HUES64 (cell line): ENCODE data around the gene APOL6. TPM values are rescaled to one million over a fixed set of nuclear protein-coding genes. Genes with fewer than 3 reads are reported as not detected.

Experiments
- H3K27ac ChIP-seq: 2 replicates; pipeline ENCODE4 v1.7.0; 2013; ENCODE audit warnings: low read depth, low read length, inconsistent platforms
- H3K27me3 ChIP-seq: 2 replicates; pipeline ENCODE4 v1.6.1; 2013; ENCODE audit warnings: mild to moderate bottlenecking, low read length; ENCODE audit not compliant: insufficient read depth
- H3K36me3 ChIP-seq: 2 replicates; pipeline ENCODE4 v1.6.1; 2013; ENCODE audit warnings: mild to moderate bottlenecking, low read length; ENCODE audit not compliant: insufficient read depth
- H3K4me1 ChIP-seq: 2 replicates; pipeline ENCODE4 v1.6.1; 2013; ENCODE audit warnings: mild to moderate bottlenecking, low read length, moderate library complexity; ENCODE audit not compliant: insufficient read depth
- H3K4me3 ChIP-seq: 2 replicates; pipeline ENCODE4 v1.5.1; 2013; ENCODE audit warnings: mild to moderate bottlenecking, low read length, moderate library complexity
- H3K9ac ChIP-seq: 2 replicates; pipeline ENCODE4 v1.6.1; 2013; ENCODE audit warnings: mild to moderate bottlenecking, low read depth, low read length
- H3K9me3 ChIP-seq: 2 replicates; pipeline ENCODE4 v1.6.1; 2013; ENCODE audit warnings: low read depth, low read length; ENCODE audit not compliant: insufficient read depth
- WGBS: fragments of 150-250, 120-280 bp; methylation state at CpG from one replicate; pipeline ENCODE4 v1.1.7; 2013; ENCODE audit warnings: missing lambda C conversion rate; 5-methylcytosine and 5-hydroxymethylcytosine counted together
- polyA plus RNA-seq, 2 experiments: library from polyadenylated mRNA; stranded (reverse); fragments of 50-300 nt; gene quantifications; one replicate each; pipeline ENCODE4 v1.2.3, GENCODE V29; 2013

Gene APOL6, protein sequence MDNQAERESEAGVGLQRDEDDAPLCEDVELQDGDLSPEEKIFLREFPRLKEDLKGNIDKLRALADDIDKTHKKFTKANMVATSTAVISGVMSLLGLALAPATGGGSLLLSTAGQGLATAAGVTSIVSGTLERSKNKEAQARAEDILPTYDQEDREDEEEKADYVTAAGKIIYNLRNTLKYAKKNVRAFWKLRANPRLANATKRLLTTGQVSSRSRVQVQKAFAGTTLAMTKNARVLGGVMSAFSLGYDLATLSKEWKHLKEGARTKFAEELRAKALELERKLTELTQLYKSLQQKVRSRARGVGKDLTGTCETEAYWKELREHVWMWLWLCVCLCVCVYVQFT
- 0.05 TPM for polyA plus RNA-seq (2013, experiment 1 of 2)
- 0.06 TPM for polyA plus RNA-seq (2013, experiment 2 of 2)

DNA sequence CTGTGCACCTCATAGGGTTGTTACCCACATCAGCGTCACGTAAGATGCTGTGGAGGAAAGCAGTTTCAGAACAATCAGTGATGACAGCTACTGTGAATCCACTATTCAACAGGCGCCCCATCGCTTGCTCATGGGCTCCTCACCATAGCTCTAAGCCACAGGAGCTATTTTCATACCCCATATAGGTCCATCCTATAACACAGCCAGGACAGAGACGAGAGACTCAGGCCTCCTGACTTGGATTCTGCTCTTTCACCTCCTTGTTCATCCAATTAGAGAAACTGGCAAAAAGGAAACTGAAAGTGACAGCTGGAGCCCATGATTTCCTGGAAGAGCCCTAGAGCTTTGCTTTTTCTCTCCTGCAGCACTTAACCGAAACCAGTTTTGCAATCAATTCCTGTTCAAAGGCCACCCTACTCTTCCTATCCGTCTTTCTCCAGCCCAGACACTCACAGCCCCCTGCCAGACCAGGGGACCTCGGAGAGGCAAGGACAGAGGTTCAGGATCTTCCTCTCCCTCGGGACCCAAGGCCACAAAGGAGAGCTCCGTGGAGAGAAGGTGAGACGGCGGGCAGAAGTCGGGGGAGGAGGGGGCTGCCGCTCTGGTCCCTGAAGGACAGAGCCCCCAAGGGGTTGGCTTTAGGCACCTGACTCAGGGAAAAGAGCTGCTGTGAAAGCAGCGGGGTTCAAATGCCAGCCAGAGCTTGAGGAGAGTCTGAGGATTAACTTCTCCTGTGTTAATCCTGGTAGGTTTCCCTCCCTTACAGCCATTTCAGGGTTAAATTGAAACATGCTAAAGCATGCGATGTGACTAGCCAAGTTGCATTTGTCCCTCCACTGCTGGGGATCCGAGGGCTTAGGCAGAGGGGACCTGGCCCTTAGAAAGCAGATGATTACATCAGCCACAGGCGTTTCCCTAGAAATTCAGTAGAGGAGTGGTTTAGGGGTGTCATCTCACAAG lies at the start of gene APOL6:
Gene APOL6 (plus strand): TSS at position 381 of the 960 bp plus-strand sequence. CDS start 7,980 bp downstream, outside the sequence.
- 63% methylated on average over 18 of the region's 18 CpGs for WGBS
- peaks cover 3% of the 10 kb centered on the region; the same call in 1 of the 2 replicates for H3K4me1 ChIP-seq
- H3K9ac ChIP-seq: no peak within 1 kb of the TSS; the same call in 1 of the 2 replicates
- peaks cover 4% of the 10 kb centered on the region; the same call in 1 of the 2 replicates for H3K9me3 ChIP-seq
- H3K4me3 ChIP-seq: no peak within 1 kb of the TSS
- H3K36me3 ChIP-seq: no peaks in the 10 kb centered on the region
- H3K27me3 ChIP-seq: no peaks in the 10 kb centered on the region
- no peak within 1 kb of the TSS for H3K27ac ChIP-seq

DNA sequence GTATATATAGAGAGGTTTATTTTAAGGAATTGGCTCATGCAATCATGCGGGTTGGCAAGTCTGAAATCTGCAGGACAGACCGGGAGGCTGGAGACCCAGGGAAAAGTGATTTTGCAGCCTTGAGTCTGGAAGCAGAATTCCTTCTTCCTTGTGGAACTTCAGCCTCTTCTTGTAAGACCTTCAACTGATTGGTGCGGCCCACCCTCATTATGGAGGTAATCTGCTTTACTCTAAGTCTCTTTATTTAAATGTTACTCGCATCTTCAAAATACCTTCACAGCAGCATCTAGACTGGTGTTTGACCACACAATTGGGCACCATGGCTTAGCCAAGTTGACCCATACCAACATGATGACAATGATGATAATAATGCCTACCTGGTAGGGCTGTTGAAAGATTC lies 48.9 kb upstream of the APOL6 start:
- H3K36me3 ChIP-seq: no peaks in the 10 kb centered on the region
- WGBS: 97% methylated on average over 4 of the region's 4 CpGs
- no peak overlapping the region for H3K4me3 ChIP-seq
- 0 out of 2 replicates have a peak, but pooled peaks cover under 1% of the 10 kb centered on the region for H3K4me1 ChIP-seq
- no peak overlapping the region for H3K9ac ChIP-seq
- no peaks in the 10 kb centered on the region for H3K27me3 ChIP-seq
- H3K27ac ChIP-seq: no peak overlapping the region
- no peaks in the 10 kb centered on the region for H3K9me3 ChIP-seq

DNA sequence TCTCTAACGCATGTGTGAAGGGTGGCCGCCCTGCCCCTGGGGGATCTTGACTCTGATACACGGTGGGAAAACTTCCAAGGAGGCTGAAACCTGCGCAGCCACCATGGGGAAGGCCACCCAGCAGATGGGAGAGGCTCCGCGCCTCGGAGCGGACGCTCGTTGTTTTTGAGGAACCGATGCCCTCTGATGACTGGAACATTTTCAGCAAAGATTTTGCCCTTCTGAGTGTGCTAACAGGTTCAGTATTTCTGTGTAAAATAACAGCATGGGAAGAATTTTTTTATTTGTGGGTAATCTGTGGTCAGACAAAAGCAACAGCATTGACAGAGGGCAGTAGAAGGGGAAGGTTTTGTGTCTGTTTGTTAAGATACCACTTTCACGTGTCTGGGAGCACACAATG lies 47.8 kb upstream of the APOL6 start:
- no peaks in the 10 kb centered on the region for H3K9me3 ChIP-seq
- H3K9ac ChIP-seq: no peak overlapping the region
- WGBS: 89% methylated on average over 12 of the region's 12 CpGs
- H3K36me3 ChIP-seq: no peaks in the 10 kb centered on the region
- no peak overlapping the region for H3K4me3 ChIP-seq
- no peaks in the 10 kb centered on the region for H3K27me3 ChIP-seq
- peaks cover 5% of the 10 kb centered on the region; the same call in 1 of the 2 replicates for H3K4me1 ChIP-seq
- no peak overlapping the region for H3K27ac ChIP-seq

DNA sequence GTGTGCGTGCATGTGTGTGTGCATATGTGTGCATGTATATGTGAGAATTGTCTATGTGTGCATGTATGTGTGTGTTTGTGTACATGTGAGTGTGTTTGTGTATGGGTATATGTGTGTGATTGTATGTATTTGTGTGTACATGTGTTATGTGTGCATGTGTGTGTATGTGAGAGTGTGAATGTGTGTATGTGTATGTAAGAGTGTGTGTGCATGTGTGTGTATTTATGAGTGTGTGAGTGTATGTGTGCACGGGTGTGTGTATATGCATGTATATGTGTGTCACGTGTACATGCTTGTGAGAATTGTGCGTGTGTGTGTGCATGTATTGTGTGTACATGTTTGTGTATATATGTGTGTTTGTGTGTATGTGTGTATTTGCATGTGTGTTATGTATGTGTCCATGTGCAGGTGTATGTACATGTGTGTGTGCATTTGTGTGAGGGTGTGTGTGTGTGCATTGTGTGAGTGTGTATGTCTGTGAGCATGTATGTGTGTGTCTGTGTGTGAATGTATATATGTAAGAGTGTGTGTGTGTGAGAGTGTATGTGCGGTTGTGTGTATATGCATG lies 47.1 kb upstream of the APOL6 start:
- Histone ChIP-seq H3K27ac (no peak overlapping the region), H3K9me3 (no peaks in the 10 kb centered on the region), H3K4me1 (peaks cover 5% of the 10 kb centered on the region; the same call in 1 of the 2 replicates), H3K27me3 (no peaks in the 10 kb centered on the region), H3K9ac (no peak overlapping the region), H3K4me3 (no peak overlapping the region), H3K36me3 (no peaks in the 10 kb centered on the region)
- 91% methylated on average over 5 of the region's 5 CpGs for WGBS

DNA sequence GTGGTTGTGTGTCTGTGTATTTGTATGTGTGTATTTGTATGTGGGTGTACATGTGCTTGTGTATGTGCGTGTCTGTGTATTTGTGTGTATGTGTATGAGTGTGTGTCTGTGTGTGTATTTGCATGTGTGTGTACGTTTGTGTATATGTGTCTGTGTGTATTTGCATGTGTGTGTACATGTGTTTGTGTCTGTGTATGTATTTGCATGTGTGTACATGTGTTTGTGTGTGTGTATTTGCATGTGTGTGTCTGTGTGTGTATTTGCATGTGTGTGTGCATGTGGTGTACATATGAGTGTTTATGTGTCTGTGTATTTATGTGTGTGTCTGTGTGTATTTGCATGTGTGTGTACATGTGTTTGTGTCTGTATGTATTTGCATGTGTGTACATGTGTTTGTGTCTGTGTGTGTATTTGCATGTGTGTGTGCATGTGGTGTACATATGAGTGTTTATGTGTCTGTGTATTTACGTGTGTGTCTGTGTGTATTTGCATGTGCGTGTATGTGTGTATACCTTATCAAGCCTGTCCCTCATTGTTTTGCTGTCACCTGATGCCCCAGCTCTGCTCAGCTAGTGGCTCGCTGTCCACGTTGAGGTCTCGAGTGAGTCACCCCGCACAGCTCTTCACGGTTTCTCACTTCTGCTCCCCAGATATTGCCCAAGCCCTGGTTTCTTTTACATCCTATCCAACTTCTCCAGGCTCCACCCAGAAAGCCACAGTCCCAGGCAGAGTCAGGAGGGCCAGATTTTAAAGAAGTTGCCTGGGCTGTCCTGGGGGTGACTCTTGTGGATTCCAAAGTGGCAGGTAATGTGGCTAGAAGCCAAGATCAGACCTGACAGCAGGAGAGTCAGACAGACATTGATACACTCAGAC lies 46.3 kb upstream of the APOL6 start:
- WGBS: 89% methylated on average over 9 of the region's 9 CpGs
- H3K4me3 ChIP-seq: no peak overlapping the region
- H3K9me3 ChIP-seq: no peaks in the 10 kb centered on the region
- no peaks in the 10 kb centered on the region for H3K36me3 ChIP-seq
- H3K4me1 ChIP-seq: peaks cover 5% of the 10 kb centered on the region; the same call in 1 of the 2 replicates
- no peak overlapping the region for H3K9ac ChIP-seq
- H3K27me3 ChIP-seq: no peaks in the 10 kb centered on the region
- H3K27ac ChIP-seq: no peak overlapping the region

DNA sequence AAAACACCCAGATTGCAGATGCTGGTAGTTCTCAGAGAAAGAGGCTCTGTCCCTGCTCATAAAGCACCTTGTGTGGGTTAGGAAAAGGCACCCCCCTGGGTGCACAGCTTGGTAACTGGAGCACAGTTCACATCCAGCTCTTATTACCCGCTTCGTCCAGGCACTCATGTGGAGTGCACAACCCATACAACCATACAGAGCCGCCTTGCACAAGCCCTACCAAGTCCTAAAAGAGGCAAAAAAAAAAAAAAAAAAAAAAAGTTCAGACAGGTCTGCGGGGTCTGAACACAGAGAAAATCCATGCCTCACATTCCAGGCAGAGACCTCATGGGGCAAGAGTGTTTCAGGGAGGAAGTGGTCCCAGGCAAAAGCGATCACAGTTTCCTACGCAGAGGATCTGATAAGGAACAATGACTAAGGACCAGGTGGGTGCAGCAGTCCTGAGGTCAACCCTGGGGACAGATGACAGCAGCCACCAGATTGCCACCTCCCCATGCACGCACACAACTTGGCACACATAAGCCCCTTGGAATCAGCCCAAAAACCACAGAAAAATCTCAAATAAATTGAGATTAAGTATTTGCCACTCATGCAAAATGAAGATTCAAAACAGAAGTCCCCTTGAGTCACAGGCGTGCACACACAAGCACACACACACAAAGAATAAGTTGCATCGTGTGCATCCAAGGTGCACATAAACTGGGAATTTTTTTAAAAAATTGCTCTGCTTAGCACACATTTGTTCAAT lies 43.5 kb upstream of the APOL6 start:
- Histone ChIP-seq H3K4me3 (no peak overlapping the region), H3K27ac (no peak overlapping the region), H3K36me3 (no peaks in the 10 kb centered on the region), H3K27me3 (no peaks in the 10 kb centered on the region; the same call in 1 of the 2 replicates), H3K9ac (no peak overlapping the region), H3K4me1 (peaks cover 5% of the 10 kb centered on the region; the same call in 1 of the 2 replicates), H3K9me3 (no peaks in the 10 kb centered on the region)
- WGBS: 80% methylated on average over 9 of the region's 9 CpGs

DNA sequence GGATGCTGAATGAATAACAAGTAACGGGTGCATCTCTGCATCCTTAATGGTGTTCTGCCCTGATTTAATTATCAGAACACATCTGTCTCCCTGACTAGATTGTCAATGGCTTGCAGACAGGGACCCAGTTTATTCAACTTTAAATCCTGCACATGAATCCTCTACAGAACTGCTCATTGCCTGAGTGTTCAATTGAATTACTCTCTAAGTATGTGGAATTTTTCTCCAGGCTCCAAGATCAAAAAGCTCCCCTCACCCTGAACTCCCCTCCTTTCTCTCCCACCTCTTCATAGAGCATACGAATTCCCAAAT lies 42.9 kb upstream of the APOL6 start:
- Histone ChIP-seq H3K27me3 (no peaks in the 10 kb centered on the region; the same call in 1 of the 2 replicates), H3K9ac (no peak overlapping the region), H3K27ac (no peak overlapping the region), H3K4me3 (no peak overlapping the region), H3K36me3 (no peaks in the 10 kb centered on the region), H3K9me3 (no peaks in the 10 kb centered on the region), H3K4me1 (peaks cover 5% of the 10 kb centered on the region; the same call in 1 of the 2 replicates)
- WGBS: 92% methylated on average over 2 of the region's 2 CpGs

DNA sequence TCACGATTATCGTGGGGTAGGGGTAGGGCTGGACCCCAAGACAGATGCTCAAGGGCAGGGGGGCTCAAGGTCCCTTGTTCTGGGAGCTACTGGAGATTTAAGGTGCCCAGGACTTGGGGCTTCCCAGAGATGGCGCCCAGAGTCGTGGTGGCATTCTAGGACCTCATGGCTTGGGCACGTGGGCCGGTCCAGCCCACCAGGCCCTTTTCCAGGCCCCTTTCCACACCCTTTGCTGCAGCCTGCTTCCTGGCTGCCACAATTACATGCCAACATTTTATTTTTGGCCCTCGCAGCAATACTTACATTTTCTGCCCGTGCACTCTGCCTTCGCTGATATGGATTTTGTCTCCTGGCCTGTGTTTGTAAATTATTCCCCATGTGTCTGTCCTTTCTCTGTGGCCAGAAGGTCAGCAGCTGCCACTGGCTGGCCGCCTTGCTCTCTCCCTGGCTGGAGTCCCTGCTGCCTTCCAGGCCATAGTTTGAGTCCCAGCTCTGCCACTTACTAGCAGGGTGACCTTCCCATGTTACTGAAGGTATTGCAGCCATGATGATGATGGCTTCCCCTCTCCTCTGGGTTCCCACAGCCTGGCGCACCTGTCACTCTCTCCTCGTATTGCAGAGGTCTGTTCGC lies 42.3 kb upstream of the APOL6 start:
- H3K9me3 ChIP-seq: no peaks in the 10 kb centered on the region
- H3K27ac ChIP-seq: no peak overlapping the region
- H3K4me1 ChIP-seq: peaks cover 5% of the 10 kb centered on the region; the same call in 1 of the 2 replicates
- 92% methylated on average over 13 of the region's 13 CpGs for WGBS
- H3K4me3 ChIP-seq: no peak overlapping the region
- H3K9ac ChIP-seq: no peak overlapping the region
- H3K36me3 ChIP-seq: no peaks in the 10 kb centered on the region
- no peaks in the 10 kb centered on the region; the same call in 1 of the 2 replicates for H3K27me3 ChIP-seq

DNA sequence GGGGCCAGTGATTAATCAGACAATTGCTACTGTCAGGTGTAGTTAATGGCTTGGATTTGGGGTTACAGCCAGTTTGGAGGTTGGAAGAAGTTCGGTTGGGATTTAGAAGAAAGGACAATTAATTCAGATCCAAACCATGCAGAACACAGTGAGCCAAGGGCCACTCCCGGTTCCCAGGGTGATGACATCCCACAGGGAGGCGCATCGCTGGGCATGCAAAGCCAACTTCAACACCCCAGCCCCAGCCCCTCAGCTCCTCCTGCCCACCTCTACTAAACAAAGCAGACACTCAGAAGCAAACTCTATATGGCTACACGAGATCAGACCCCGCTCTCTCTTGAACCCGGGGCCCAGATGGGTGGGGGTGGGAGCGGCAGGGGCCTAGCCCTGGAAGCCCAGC lies 41.3 kb upstream of the APOL6 start:
- WGBS: 93% methylated on average over 8 of the region's 8 CpGs
- no peaks in the 10 kb centered on the region; the same call in 1 of the 2 replicates for H3K27me3 ChIP-seq

More for the DNA sequence above, 41.3 kb upstream of the APOL6 start:
- Histone ChIP-seq H3K27ac (no peak overlapping the region), H3K4me1 (peaks cover 5% of the 10 kb centered on the region; the same call in 1 of the 2 replicates), H3K36me3 (no peaks in the 10 kb centered on the region), H3K9ac (no peak overlapping the region), H3K4me3 (no peak overlapping the region), H3K9me3 (no peaks in the 10 kb centered on the region)
